CD4-positive, alpha-beta memory T cell (primary cell): Measurements from ENCODE around the gene PIGU. TPM values are rescaled to one million over a fixed set of nuclear protein-coding genes. Genes with fewer than 3 reads are reported as not detected.

Experiments used
- CTCF ChIA-PET: fragments of 350-600 bp; sonication (Branson Sonifier 250); formaldehyde crosslinking; loops from one replicate; lab custom pipeline; 2021; ENCODE audit warnings: inconsistent platforms; ENCODE audit not compliant: partially characterized antibody; lab: Charles Lee
- POLR2A ChIA-PET: fragments of 350-600 bp; sonication (Branson Sonifier 250); formaldehyde crosslinking; loops from one replicate; lab custom pipeline; 2021; ENCODE audit not compliant: partially characterized antibody; lab: Charles Lee
- DNase-seq, 5 donors: peaks; one replicate each; pipeline versions ENCODE4 v3.0.0 to v3.0.0-alpha.2; 2020 to 2022; ENCODE audit warnings: mixed read lengths in 1 of 5
- H3K27ac ChIP-seq: one replicate; pipeline ENCODE4 v1.7.0; 2013; ENCODE audit warnings: low read depth, low read length
- H3K27me3 ChIP-seq: 2 replicates; pipeline ENCODE4 v1.7.0; 2013; ENCODE audit warnings: mild to moderate bottlenecking, low read length, moderate library complexity; ENCODE audit not compliant: insufficient read depth
- H3K36me3 ChIP-seq: 2 replicates; pipeline ENCODE4 v1.7.0; 2013; ENCODE audit warnings: mild to moderate bottlenecking, low read length, moderate library complexity; ENCODE audit not compliant: insufficient read depth
- H3K4me1 ChIP-seq: 2 replicates; pipeline ENCODE4 v1.7.0; 2013; ENCODE audit warnings: mild to moderate bottlenecking, low read length, moderate library complexity; ENCODE audit not compliant: insufficient read depth
- H3K4me3 ChIP-seq, 2 donors: one replicate each; pipeline ENCODE4 v1.7.0; 2013; ENCODE audit warnings: low read length in 2 of 2, mild to moderate bottlenecking in 1 of 2
- H3K9me3 ChIP-seq, 2 donors: one replicate each; pipeline ENCODE4 v1.7.0; 2013; ENCODE audit warnings: low read length in 2 of 2, control low read depth in 1 of 2; ENCODE audit not compliant: control insufficient read depth in 1 of 2
- H3K27ac Mint-ChIP-seq, 7 donors: one replicate each; pipeline ENCODE4 v1.8.0; 2020 to 2021; ENCODE audit warnings: mixed read lengths in 7 of 7, mild to moderate bottlenecking in 6 of 7, inconsistent platforms in 3 of 7, moderate library complexity in 3 of 7
- H3K27me3 Mint-ChIP-seq, 2 donors: one replicate each; pipeline ENCODE4 v1.8.0; 2020 to 2021; ENCODE audit warnings: mixed read lengths in 2 of 2
- H3K36me3 Mint-ChIP-seq, 2 donors: one replicate each; pipeline ENCODE4 v1.8.0; 2020 to 2021; ENCODE audit warnings: mixed read lengths in 2 of 2, inconsistent platforms in 1 of 2, mild to moderate bottlenecking in 1 of 2
- H3K4me1 Mint-ChIP-seq, 4 donors: one replicate each; pipeline ENCODE4 v1.8.0; 2020 to 2021; ENCODE audit warnings: mixed read lengths in 4 of 4, mild to moderate bottlenecking in 1 of 4
- H3K4me3 Mint-ChIP-seq, 8 donors: one replicate each; pipeline ENCODE4 v1.8.0; 2020 to 2021; ENCODE audit warnings: mixed read lengths in 8 of 8, mild to moderate bottlenecking in 7 of 8, moderate library complexity in 6 of 8, inconsistent platforms in 3 of 8
- H3K9me3 Mint-ChIP-seq, 8 donors: one replicate each; pipeline ENCODE4 v1.8.0; 2020 to 2021; ENCODE audit warnings: mixed read lengths in 8 of 8, mild to moderate bottlenecking in 5 of 8, inconsistent platforms in 3 of 8, moderate library complexity in 1 of 8
- intact Hi-C: fragments of 100-400 bp; cut with micrococcal nuclease; formaldehyde crosslinking; loops from one replicate; pipeline ENCODE4 v1.15.1; 2023
- polyA plus RNA-seq, 2 donors: library from polyadenylated mRNA; unstranded; fragments of 300-500 nt; fragmentation: Illumina TruSeq; gene quantifications; one replicate each; pipeline ENCODE4 v1.2.3, GENCODE V29; 2021
- total RNA-seq, 2 experiments: library from RNA; stranded (reverse); gene quantifications; one replicate each; pipeline ENCODE4 v1.2.3, GENCODE V29; 2021

The PIGU gene
- total and polyA plus RNA-seq, 4 experiments from 2014 or later = 15.1 to 34.2 (median 21.1) TPM

DNA sequence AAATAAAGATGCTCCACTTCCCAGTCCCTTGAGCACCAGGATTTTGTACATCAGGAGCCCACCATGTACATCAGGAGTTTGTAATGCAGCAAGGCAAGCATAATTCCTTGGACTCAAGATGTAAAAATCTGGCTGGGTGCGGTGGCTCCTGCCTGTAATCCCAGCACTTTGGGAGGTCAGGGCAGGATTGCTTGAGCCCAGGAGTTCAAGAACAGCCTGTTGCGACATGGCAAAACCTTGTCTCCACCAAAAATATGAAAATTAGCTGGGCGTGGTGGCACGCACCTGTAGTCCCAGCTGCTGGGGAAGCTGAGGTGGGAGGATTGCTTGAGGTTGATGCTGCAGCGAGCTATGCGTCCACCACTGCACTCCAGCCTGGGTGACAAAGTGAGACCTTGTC, 134.5 kb downstream of the PIGU start:
- Histone ChIP-seq H3K4me1 (peaks cover 46% of the 10 kb centered on the region), H3K4me3 (no peak overlapping the region), H3K27me3 (no peaks in the 10 kb centered on the region), H3K27ac (peak overlapping the region; percentile 77), H3K36me3 (peaks cover 7% of the 10 kb centered on the region), H3K9me3 (no peaks in the 10 kb centered on the region)
- H3K27ac Mint-ChIP-seq = peak overlapping the region; percentile 88 to 95 (median 91)
- no peaks in the 10 kb centered on the region for H3K9me3 Mint-ChIP-seq
- peaks cover 9 to 30% of the 10 kb centered on the region in 2 donors for H3K36me3 Mint-ChIP-seq
- no peak overlapping the region for H3K4me3 Mint-ChIP-seq
- H3K27me3 Mint-ChIP-seq = no peaks in the 10 kb centered on the region
- ChIA-PET CTCF (interaction anchor here (0.7 to 10.0 kb wide), 2 partner anchors 143 to 165 kb away, joined by 3 to 148 read pairs; partner anchors contain the start of gene TP53INP2), POLR2A (interaction anchor here (0.7 to 1.1 kb wide), 3 partner anchors 16 to 168 kb away, joined by 3 to 4 read pairs (median 3); partner anchors contain the start of gene MAP1LC3A)
- no peak for DNase-seq
- intact Hi-C loops = no loop called here
- peaks cover 22 to 54% (median 43%) of the 10 kb centered on the region in 4 donors for H3K4me1 Mint-ChIP-seq

DNA sequence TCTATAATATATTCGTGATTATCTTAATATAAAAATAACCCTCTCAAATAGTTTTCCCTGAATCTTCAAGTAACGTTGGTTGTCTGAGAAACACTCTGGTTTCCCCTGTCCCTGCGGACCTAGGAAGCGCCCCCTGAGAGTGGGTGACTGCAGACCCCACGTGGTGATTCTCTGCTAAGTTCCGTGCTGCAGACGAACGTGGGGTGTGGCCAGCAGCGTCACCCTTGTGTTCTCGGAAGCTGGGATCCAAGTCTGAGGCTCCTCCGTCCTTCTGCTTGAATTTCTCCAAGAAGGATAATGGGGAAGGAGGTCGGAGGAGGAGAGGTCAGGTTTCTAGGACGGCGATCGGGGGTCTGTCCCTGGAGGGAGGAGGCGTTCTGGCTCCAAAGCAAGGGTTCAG, 135.0 kb downstream of the PIGU start:
- no peak overlapping the region for H3K4me3 ChIP-seq
- H3K27me3 ChIP-seq = no peaks in the 10 kb centered on the region
- no peak for DNase-seq
- peaks cover 46% of the 10 kb centered on the region for H3K4me1 ChIP-seq
- peaks cover 14 to 35% of the 10 kb centered on the region in 2 donors for H3K36me3 Mint-ChIP-seq
- CTCF ChIA-PET = interaction anchor here (10.0 kb wide), 1 partner anchor 165 kb away, joined by 148 read pairs; the partner anchor contains the start of gene TP53INP2
- H3K9me3 ChIP-seq = no peaks in the 10 kb centered on the region
- peaks cover 10% of the 10 kb centered on the region for H3K36me3 ChIP-seq
- H3K27ac ChIP-seq = peak overlapping the region; percentile 77
- H3K27ac Mint-ChIP-seq = peak overlapping the region; percentile 88 to 95 (median 91)
- H3K27me3 Mint-ChIP-seq = no peaks in the 10 kb centered on the region
- intact Hi-C loops = no loop called here
- H3K4me1 Mint-ChIP-seq = peaks cover 26 to 59% (median 47%) of the 10 kb centered on the region in 4 donors
- H3K9me3 Mint-ChIP-seq = no peaks in the 10 kb centered on the region
- POLR2A ChIA-PET = interaction anchor here (1.1 kb wide), 1 partner anchor 19 kb away, joined by 3 read pairs; no protein-coding TSS in a partner anchor
- H3K4me3 Mint-ChIP-seq = peak overlapping the region in 5 of 8 donors; percentile 20 to 74 (median 55)

DNA sequence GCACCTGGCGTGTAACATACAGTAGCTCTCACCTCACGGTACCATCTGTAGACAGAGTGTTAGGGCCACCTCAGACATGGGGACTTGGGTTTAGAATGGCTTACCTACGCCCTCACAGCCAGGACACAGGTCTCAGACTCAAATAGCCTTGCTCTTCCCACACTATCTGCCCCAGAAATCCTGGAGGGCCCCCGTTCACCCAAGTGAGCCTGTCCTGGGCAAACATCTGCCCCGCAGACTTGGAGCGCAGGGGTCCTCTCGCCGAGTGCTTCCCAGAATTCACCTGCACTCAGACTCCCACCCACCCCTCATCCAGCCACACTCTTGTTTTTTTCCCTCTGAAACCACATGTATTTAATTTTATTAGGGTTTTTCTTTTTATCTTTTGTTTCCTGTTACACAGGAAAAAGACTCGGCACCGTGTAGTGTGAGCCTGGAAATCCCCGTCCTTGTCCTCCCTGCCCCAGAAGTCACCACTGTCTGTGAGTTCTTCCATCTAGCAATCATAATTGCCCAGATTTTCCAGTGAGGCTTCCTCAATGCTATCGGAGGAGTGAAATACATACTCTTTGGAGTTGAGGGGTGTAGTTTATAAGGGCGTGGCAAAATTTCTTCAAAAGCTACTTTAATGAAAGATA, 135.5 kb downstream of the PIGU start:
- H3K4me1 Mint-ChIP-seq = peaks cover 26 to 59% (median 45%) of the 10 kb centered on the region in 4 donors
- CTCF ChIA-PET = interaction anchor here (3.5 to 10.0 kb wide), 4 partner anchors 16 to 229 kb away, joined by 20 to 148 read pairs (median 40); partner anchors contain the start of genes MAP1LC3A and TP53INP2
- peak overlapping the region; percentile 88 to 95 (median 91) for H3K27ac Mint-ChIP-seq
- POLR2A ChIA-PET = interaction anchor here (1.1 to 1.9 kb wide), 2 partner anchors 20 to 26 kb away, joined by 3 to 5 read pairs; no protein-coding TSS in a partner anchor
- no peaks in the 10 kb centered on the region for H3K27me3 Mint-ChIP-seq
- Histone ChIP-seq H3K27ac (peak overlapping the region; percentile 77), H3K9me3 (no peaks in the 10 kb centered on the region), H3K27me3 (no peaks in the 10 kb centered on the region), H3K4me3 (no peak overlapping the region), H3K4me1 (peaks cover 46% of the 10 kb centered on the region), H3K36me3 (peaks cover 13% of the 10 kb centered on the region)
- peak in 4 of 5 donors; percentile 39 to 79 (median 50) for DNase-seq
- no peaks in the 10 kb centered on the region for H3K9me3 Mint-ChIP-seq
- intact Hi-C loops = no loop called here
- H3K36me3 Mint-ChIP-seq = peaks cover 15 to 39% of the 10 kb centered on the region in 2 donors
- H3K4me3 Mint-ChIP-seq = peak overlapping the region in 7 of 8 donors; percentile 28 to 74 (median 70)

DNA sequence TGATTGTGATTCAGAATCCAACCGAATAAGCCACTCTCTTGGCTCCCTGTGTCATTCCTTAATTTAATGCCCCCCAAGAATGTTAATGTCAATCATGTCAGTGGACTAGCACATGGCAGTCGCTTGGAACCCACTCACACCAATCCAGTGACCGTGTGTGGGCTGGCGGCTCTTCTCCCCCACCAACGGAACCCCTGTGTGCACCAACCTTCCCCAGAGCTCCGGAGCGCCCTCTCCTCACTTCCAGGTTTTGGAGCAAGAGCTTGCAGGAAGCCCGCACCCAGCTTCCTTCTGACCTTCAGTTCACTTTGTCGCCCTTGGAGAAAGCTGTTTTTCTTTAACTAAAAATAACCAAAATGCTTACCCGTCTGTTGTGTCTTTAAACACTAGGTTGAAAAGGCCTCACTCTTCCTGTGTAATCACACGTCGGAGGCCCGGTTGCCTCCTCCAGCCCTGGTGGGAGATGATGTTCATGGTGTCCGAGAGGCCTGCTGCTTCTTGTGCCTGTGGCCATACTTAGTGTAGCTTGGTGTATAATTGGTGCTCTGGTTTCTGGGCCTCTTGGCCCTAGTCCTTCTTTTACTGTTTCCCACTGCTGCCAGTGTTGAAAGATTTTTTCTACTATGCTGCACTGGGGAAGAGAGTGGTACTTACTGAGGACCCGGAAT, 136.2 kb downstream of the PIGU start:
- Histone ChIP-seq H3K9me3 (no peaks in the 10 kb centered on the region), H3K27me3 (no peaks in the 10 kb centered on the region), H3K36me3 (peaks cover 19% of the 10 kb centered on the region), H3K4me1 (peaks cover 46% of the 10 kb centered on the region), H3K27ac (peak overlapping the region; percentile 77), H3K4me3 (no peak overlapping the region)
- H3K27me3 Mint-ChIP-seq = no peaks in the 10 kb centered on the region
- ChIA-PET CTCF (interaction anchor here (0.9 to 10.0 kb wide), 5 partner anchors 13 to 228 kb away, joined by 3 to 148 read pairs (median 20); partner anchors contain the start of genes MAP1LC3A and TP53INP2), POLR2A (interaction anchor here (1.9 kb wide), 1 partner anchor 25 kb away, joined by 5 read pairs; no protein-coding TSS in a partner anchor)
- peak overlapping the region; percentile 88 to 95 (median 91) for H3K27ac Mint-ChIP-seq
- peaks cover 20 to 42% of the 10 kb centered on the region in 2 donors for H3K36me3 Mint-ChIP-seq
- H3K4me3 Mint-ChIP-seq = peak overlapping the region in 7 of 8 donors; percentile 39 to 74 (median 70)
- H3K4me1 Mint-ChIP-seq = peaks cover 26 to 58% (median 45%) of the 10 kb centered on the region in 4 donors
- H3K9me3 Mint-ChIP-seq = no peaks in the 10 kb centered on the region
- no peak for DNase-seq
- intact Hi-C loops = no loop called here

DNA sequence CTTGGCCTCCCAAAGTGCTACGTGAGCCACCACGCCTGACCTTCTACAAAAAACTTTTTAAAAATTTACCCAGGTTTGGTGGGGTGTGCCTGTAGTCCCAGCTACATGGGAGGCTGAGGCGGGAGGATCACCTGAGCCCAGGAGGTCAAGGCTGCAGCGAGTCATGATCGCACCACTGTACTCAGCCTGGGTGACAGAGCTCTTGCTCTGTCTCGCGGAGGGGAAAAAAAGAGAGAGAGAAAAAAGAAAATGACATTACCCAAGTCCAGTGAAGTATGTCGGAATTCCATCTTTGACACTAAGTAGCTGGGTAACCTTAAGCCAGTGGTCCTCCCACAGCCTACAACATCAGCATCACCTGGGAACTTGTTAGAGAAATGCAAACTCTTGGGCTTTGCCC, 137.1 kb downstream of the PIGU start:
- Mint-ChIP-seq H3K27ac (peak overlapping the region in 6 of 7 donors; percentile 24 to 94 (median 80)), H3K36me3 (peaks cover 27 to 52% of the 10 kb centered on the region in 2 donors), H3K9me3 (no peaks in the 10 kb centered on the region), H3K4me3 (no peak overlapping the region), H3K4me1 (peaks cover 26 to 54% (median 43%) of the 10 kb centered on the region in 4 donors), H3K27me3 (no peaks in the 10 kb centered on the region)
- Histone ChIP-seq H3K4me3 (no peak overlapping the region), H3K9me3 (no peaks in the 10 kb centered on the region), H3K27me3 (no peaks in the 10 kb centered on the region), H3K36me3 (peaks cover 28% of the 10 kb centered on the region), H3K4me1 (peaks cover 45% of the 10 kb centered on the region), H3K27ac (no peak overlapping the region)
- ChIA-PET POLR2A (interaction anchor here (0.9 to 1.9 kb wide), 2 partner anchors 19 to 24 kb away, joined by 3 to 5 read pairs; partner anchors contain the start of gene MAP1LC3A), CTCF (interaction anchor here (0.9 to 10.0 kb wide), 11 partner anchors 9 to 238 kb away, joined by 3 to 148 read pairs (median 5); partner anchors contain the start of genes MAP1LC3A and TP53INP2)
- intact Hi-C loops = no loop called here
- no peak for DNase-seq

DNA sequence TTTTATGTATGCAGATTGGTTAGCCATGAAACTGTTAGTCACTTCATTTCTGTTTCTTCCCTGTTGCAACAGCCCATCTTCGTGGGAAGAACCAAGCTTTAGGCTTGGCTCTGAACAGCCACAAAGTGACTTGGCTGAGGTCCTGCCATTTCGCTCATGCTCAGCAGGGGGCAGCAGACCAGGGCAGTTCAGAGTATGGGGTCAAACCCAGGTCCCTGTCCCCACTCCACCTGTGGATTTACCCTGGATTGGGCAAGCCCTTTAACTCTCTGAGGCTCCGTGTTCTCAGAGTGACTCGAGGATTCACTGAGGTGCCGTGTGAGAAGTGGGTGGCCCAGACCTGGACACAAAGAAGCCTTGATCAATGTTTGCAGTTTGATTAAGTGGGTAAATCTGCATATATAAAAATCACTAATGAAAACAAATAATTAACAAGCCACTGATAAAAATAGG, 138.2 kb downstream of the PIGU start:
- no peaks in the 10 kb centered on the region for H3K9me3 ChIP-seq
- POLR2A ChIA-PET = interaction anchor here (0.7 to 1.9 kb wide), 3 partner anchors 22 to 231 kb away, joined by 3 to 8 read pairs (median 5); partner anchors contain the start of gene DYNLRB1

More for the DNA sequence above, 138.2 kb downstream of the PIGU start:
- peaks cover 34 to 59% of the 10 kb centered on the region in 2 donors for H3K36me3 Mint-ChIP-seq
- H3K27me3 ChIP-seq = no peaks in the 10 kb centered on the region
- peaks cover 34% of the 10 kb centered on the region for H3K4me1 ChIP-seq
- no peaks in the 10 kb centered on the region for H3K27me3 Mint-ChIP-seq
- peaks cover 20 to 43% (median 33%) of the 10 kb centered on the region in 4 donors for H3K4me1 Mint-ChIP-seq
- peak overlapping the region; percentile 29 to 73 (median 63) for H3K27ac Mint-ChIP-seq
- no peaks in the 10 kb centered on the region for H3K9me3 Mint-ChIP-seq
- DNase-seq = peak in 3 of 5 donors; percentile 41 to 50 (median 47)
- H3K4me3 Mint-ChIP-seq = no peak overlapping the region
- intact Hi-C loops = loop anchor here (1.0 kb wide), 2 partner anchors 170 to 231 kb away; no protein-coding TSS in a partner anchor
- H3K36me3 ChIP-seq = peaks cover 35% of the 10 kb centered on the region
- CTCF ChIA-PET = interaction anchor here (0.6 to 10.0 kb wide), 23 partner anchors 8 to 240 kb away, joined by 3 to 148 read pairs (median 4); partner anchors contain the start of genes DYNLRB1, MAP1LC3A and TP53INP2
- H3K27ac ChIP-seq = no peak overlapping the region
- no peak overlapping the region for H3K4me3 ChIP-seq
